AG04450 (cell line): ENCODE results near the gene CYP2D6. TPM values are rescaled to one million over a fixed set of nuclear protein-coding genes. Genes with fewer than 3 reads are reported as not detected.

Source experiments
- CTCF ChIA-PET: fragments of 300-600, 350-600 bp; formaldehyde crosslinking; extraction: SDS; loops from one replicate; lab custom pipeline; 2022; ENCODE audit warnings: antibody characterized with exemption, inconsistent platforms; lab: Charles Lee
- POLR2A ChIA-PET: fragments of 350-600 bp; formaldehyde crosslinking; extraction: SDS; loops from one replicate; lab custom pipeline; 2021; ENCODE audit warnings: antibody characterized with exemption, inconsistent platforms; lab: Yijun Ruan, JAX
- DNase-seq: peaks from one replicate; pipeline ENCODE4 v3.0.0-alpha.2; 2011; ENCODE audit warnings: low read depth, low spot score
- H3K27ac ChIP-seq: one replicate; pipeline ENCODE4 v1.5.1; 2012; ENCODE audit warnings: low read depth, low read length, control low read depth
- H3K27me3 ChIP-seq: one replicate; pipeline ENCODE4 v1.6.0; 2012; ENCODE audit warnings: low read length; ENCODE audit not compliant: control insufficient read depth, insufficient read depth
- H3K4me3 ChIP-seq: 2 replicates; pipeline ENCODE4 v1.5.1; 2011; ENCODE audit warnings: mild to moderate bottlenecking, low read depth, low read length, control low read depth
- H3K9me3 ChIP-seq: 2 replicates; pipeline ENCODE4 v1.5.1; 2012; ENCODE audit warnings: low read length; ENCODE audit not compliant: control insufficient read depth, insufficient read depth
- CTCF ChIP-seq: IDR thresholded peaks from 2 replicates; pipeline ENCODE4 v1.5.1; 2011; ENCODE audit warnings: low read depth, low read length, control low read depth, inconsistent platforms
- polyA plus RNA-seq: library from polyadenylated mRNA; depleted of rRNA; stranded (reverse); fragments of >200 nt; gene quantifications from 2 replicates; pipeline ENCODE4 v1.2.3, GENCODE V29; 2011; rRNA removed

CYP2D6 gene
- polyA plus RNA-seq, 1 experiment = 0.15 TPM

GRCh38 chr22:42078469-42079318 lies 51.9 kb downstream of the CYP2D6 start:
- Histone ChIP-seq H3K27ac (peak overlapping the region; percentile 93), H3K27me3 (no peaks in the 10 kb centered on the region), H3K9me3 (peaks cover 7% of the 10 kb centered on the region), H3K4me3 (peak overlapping the region; percentile 54)
- POLR2A ChIA-PET = interaction anchor here (0.6 to 2.3 kb wide), 3 partner anchors 12 to 649 kb away, joined by 8 to 18 read pairs (median 9); partner anchors contain the start of gene NDUFA6
- DNase-seq = no peak
- TF ChIP-seq CTCF = no peak
- CTCF ChIA-PET = interaction anchor here (0.6 to 1.0 kb wide), 2 partner anchors 9 to 382 kb away, joined by 3 read pairs; partner anchors contain the start of gene NAGA

GRCh38 chr22:42077486-42078125 lies 53.0 kb downstream of the CYP2D6 start:
- H3K27me3 ChIP-seq = no peaks in the 10 kb centered on the region
- no peak for DNase-seq
- TF ChIP-seq CTCF = no peak
- peaks cover 7% of the 10 kb centered on the region for H3K9me3 ChIP-seq
- POLR2A ChIA-PET = no interaction called here
- CTCF ChIA-PET = interaction anchor here (0.6 kb wide), 1 partner anchor 380 kb away, joined by 3 read pairs; no protein-coding TSS in a partner anchor
- no peak overlapping the region for H3K4me3 ChIP-seq
- H3K27ac ChIP-seq = no peak overlapping the region

- ChIA-PET POLR2A (no interaction called here), CTCF (interaction anchor here (0.7 kb wide), 1 partner anchor 46 kb away, joined by 4 read pairs; no protein-coding TSS in a partner anchor)
- peaks cover 7% of the 10 kb centered on the region for H3K9me3 ChIP-seq
- no peak overlapping the region for H3K4me3 ChIP-seq
- no peaks in the 10 kb centered on the region for H3K27me3 ChIP-seq
- H3K27ac ChIP-seq = no peak overlapping the region
- no peak for DNase-seq
- no peak for TF ChIP-seq CTCF
Observed at GRCh38 chr22:42076764-42077485, 53.7 kb downstream of the CYP2D6 start.

Other genes starting within 250 kb of the CYP2D6 start
- not detected in 2 replicates for gene SHISA8, start 215.7 kb downstream of the CYP2D6 start, polyA plus RNA-seq
- gene TNFRSF13C, start 204.0 kb downstream of the CYP2D6 start, polyA plus RNA-seq = 0.06 and 0.07 TPM in 2 replicates
- 5.1 and 6.8 TPM in 2 replicates for gene CENPM, start 183.7 kb downstream of the CYP2D6 start, polyA plus RNA-seq
- 0.22 and 0.24 TPM in 2 replicates for gene SEPTIN3, start 161.4 kb downstream of the CYP2D6 start, polyA plus RNA-seq
- 0.11 and 0.21 TPM in 2 replicates for gene WBP2NL, start 132.0 kb downstream of the CYP2D6 start, polyA plus RNA-seq
- gene NAGA, start 60.0 kb downstream of the CYP2D6 start, polyA plus RNA-seq = 35.2 and 46.4 TPM in 2 replicates
- gene PHETA2, start 56.6 kb downstream of the CYP2D6 start, polyA plus RNA-seq = 10.6 and 12.6 TPM in 2 replicates
- 25.6 and 28.9 TPM in 2 replicates for gene SMDT1, start 51.1 kb downstream of the CYP2D6 start, polyA plus RNA-seq
- gene NDUFA6, start 40.0 kb downstream of the CYP2D6 start, polyA plus RNA-seq = 90.4 and 103 TPM in 2 replicates
- 14.1 TPM in 2 replicates for gene TCF20, start 139.8 kb upstream of the CYP2D6 start, polyA plus RNA-seq